OCI-LY7 (cell line): ENCODE measurements around the gene TIMM10.
A peak's percentile ranks its signal among the peaks of the same experiment; 100 is the strongest.

ENCODE experiments used
- CTCF ChIP-seq: fragments of 200-600 bp; sonication (generic); conservative IDR thresholded peaks from 2 replicates; pipeline ENCODE4 v1.5.1; 2014; ENCODE audit warnings: mild to moderate bottlenecking, antibody characterized with exemption, low read length, moderate library complexity, mixed read lengths
- EZH2phosphoT487 ChIP-seq: fragments of 200-600 bp; sonication (generic); IDR thresholded peaks from 2 replicates; pipeline ENCODE4 v1.6.1; 2018; ENCODE audit warnings: low read depth, borderline replicate concordance, mild to moderate bottlenecking, mixed run types, antibody characterized with exemption, low read length, moderate library complexity, mixed read lengths

DNA sequence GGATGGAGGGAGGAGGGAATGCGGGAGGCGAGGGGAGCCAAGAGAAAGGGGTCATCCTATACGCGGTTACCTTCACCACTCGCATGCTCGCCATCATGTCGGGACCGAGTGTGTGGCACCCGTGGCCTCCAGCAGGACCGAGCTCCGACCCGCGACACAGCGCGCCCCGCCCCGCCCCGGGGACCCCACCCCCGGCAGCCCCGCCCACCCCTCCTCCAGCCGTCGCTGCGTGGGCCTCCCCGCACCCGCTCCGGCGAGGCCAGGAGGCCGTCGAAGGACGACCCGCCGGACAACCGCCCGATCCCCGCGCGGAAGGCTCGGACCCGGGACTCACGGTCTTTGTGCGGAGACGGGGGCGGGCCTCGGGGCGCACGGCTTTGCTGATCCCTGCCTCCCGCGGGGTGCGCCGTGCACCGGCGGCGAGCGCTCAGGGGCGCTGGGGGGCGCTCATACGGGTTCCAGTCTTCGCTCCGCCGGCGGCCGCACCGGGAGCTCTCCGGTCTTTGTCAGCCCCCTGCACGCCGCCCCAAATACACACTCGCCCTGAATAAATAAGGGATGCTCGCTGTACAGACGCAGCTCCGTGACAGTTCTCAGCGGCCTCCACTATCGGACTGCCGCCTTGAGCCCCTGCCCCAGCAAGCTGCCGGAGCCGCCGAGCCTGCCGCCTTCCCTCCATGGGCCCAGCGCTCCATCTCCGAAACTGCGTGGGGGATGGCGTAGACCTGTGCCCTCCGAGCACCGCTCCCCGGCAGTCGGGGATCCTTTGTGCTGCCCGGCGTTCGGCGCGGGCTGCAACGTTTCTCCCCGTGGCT, 37.2 kb upstream of the TIMM10 start, which contains the start of gene UBE2L6:
- TF ChIP-seq CTCF (peak; percentile 95; the same call in 1 of the 2 replicates), EZH2phosphoT487 (no peak)
